AG08395 (cell line): Measurements from ENCODE around the gene RAB27B.
"Not testable (repeated sequence)": the region's sequence is repeated elsewhere in the genome, so short reads cannot be mapped to it uniquely, and the experiment has no call there.

Source experiments
- DNase-seq: peaks from one replicate; pipeline ENCODE4 v3.0.0; 2012; ENCODE audit warnings: mixed read lengths, low spot score

The RAB27B gene

GRCh38 chr18:54820785-54821275 lies 7.4 kb upstream of the RAB27B start:
- not testable (repeated sequence) for DNase-seq

DNA sequence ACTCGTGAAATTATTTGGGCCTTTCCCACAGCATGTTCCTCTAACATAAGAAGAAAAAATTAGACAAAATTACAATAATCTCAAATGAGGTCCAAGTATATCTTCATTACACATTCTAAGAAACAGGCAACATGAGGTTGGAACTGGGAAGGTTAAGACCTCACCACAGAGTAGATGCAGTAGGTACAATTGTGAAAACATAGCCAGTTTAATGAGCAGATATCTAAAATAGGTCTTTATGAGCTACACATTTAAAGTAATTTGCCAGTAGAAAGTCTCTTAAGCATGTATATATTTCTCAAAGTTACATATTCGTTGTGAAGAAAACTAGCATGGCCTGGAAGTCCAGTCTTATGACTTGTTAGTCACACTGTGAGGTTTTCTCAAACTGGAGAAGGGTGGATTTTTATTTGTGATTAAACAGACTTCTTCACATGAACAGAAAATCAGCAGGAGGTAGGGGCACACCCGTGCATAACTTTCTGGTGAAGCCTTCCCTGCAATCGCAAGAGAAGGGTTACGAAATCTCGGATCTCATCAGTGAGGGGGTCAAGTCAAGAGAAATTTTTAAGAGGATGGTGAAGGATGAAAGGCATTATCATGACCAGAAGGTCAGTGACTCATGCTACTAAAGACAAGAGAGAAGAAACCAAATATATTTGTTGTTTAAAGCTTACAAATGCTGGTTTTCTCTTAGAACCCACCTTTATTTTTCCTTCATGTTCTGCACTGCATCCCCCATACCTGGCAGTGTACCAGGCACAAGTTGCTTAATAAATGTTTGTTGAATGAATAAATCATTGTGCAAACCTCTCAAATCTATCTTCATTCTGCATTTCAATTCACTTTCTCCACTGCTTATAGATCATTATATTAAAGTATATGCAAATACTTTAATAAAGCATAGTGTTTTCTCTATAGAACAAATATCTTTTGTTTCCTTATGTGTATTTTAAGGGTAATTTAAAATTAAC lies 5.1 kb upstream of the RAB27B start:
- DNase-seq: peak; percentile 48

DNA sequence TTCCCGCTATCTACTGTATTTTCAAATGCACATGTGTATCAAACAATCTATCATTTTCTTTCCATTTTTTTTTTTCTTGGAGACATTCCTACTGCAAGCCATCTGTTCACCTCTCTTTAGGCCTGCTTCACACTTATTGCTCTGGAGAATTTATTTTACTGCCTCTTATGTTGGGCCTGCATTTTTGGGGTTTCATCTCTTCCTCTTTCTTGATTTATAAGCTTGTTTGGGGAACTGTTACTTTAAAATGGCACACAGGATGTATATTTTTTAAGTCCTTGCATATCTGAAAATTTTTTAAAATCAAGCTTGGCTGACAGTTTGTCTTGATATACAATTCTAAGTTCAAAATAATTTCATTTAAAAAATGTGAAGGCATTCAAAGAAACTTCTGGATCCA lies 3.5 kb upstream of the RAB27B start:
- no peak for DNase-seq

GRCh38 chr18:54825601-54826344 lies 2.5 kb upstream of the RAB27B start:
- DNase-seq: no peak

DNA sequence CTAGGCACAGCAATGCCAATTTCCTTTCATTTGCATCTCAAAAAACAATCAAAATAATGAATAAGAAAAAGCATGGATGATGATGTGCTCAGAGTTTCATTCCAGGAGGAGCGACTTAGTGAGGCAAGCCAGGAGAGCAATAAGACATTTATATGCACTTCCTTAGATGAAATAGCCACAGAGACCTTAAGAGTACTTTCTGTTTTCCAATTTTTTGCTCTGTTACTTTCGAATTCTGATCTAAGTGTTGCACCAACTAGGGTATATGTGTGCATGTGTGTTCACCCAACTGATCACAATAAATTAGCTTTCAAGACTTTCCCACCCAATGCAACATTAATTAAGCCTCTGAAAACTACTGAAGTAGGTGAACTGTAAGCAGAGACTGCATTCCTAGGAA lies 709 bp downstream of the RAB27B start:
- DNase-seq: no peak

- no peak for DNase-seq
These were observed 1.6 kb downstream of the RAB27B start for GRCh38 chr18:54829856-54830255.

- DNase-seq: no peak
These were observed 2.0 kb downstream of the RAB27B start for GRCh38 chr18:54830260-54830659.

DNA sequence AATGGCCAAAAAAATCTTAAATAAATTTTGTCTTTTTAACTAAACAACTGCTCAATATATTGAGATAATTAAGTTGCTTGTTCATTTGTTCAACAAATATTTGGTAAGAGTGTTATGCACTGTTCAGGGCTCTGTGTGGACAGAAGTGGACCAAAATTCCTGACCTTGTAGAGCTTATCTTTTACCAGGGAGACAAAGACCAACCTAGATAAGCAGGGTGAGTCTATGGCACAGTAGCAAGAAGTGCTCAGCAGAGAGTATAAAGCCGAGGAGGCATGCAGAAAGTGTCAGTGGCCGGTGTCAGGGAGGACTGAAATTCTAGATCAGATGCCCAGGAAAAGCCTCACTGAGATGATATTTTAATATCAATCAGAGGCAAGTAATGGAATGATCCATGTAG lies 2.6 kb downstream of the RAB27B start:
- no peak for DNase-seq

- DNase-seq: no peak
These were observed 7.7 kb downstream of the RAB27B start for GRCh38 chr18:54835944-54836343.

- DNase-seq: peak; percentile 5
These were observed 15.0 kb downstream of the RAB27B start for GRCh38 chr18:54843314-54843713.

DNA sequence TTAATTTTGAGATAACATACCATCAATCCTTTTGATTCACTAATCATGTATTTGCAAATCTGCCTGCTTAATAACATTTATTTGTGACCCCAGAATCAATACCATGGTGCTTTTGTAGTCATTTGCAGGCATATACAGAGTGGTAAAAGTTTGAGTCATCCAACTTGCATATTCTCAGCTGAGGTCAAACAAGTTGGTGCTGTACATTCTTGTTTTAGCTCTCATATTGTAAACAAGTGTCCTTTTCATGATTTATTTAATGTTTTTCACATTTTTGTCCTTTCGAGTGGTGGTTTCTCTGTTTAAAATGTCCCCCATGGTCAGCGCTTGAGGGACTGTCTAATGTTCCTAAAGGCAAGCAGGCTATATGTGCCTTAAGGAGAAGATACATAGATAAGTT lies 17.5 kb downstream of the RAB27B start:
- no peak for DNase-seq

- no peak for DNase-seq
These were observed 19.8 kb downstream of the RAB27B start for GRCh38 chr18:54848121-54848520.

DNA sequence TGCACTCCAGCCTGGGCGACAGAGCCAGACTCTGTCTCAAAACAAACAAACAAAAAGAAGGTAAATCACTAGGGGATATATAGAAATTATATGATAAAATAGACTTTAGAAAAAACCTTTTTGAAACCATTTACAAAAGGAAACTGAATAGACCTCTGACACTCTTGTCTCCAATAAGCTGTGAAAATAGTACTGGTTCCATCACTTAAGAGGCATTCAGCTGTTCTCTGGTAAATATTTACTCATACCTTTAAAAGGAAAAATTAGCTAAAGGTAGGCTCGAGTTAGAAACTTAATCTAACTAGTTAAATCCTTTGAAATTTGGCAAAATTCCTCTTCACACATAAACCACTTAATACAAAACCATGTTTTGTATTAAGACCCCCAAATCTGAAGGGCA lies 21.4 kb downstream of the RAB27B start:
- DNase-seq: no peak

GRCh38 chr18:54850598-54850997 lies 22.3 kb downstream of the RAB27B start:
- no peak for DNase-seq

GRCh38 chr18:54852780-54853675 lies 24.8 kb downstream of the RAB27B start:
- DNase-seq: no peak

DNA sequence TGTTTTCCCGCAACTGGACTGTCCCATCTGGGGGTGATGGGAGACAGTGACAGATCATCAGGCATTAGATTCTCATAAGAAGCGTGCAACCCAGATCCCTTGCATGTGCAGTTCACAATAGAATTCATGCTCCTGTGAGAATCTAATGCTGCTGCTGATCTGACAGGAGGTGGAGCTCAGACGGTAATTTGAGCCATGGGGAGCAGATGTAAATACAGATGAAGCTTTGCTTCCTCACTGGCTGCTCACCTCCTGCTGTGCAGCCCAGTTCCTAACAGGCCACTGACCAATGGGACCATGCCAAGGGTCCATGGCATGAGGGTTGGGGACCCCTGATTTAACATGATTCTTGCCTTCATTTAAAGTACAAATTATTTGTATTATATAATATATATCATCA lies 26.8 kb downstream of the RAB27B start:
- not testable (repeated sequence) for DNase-seq

DNA sequence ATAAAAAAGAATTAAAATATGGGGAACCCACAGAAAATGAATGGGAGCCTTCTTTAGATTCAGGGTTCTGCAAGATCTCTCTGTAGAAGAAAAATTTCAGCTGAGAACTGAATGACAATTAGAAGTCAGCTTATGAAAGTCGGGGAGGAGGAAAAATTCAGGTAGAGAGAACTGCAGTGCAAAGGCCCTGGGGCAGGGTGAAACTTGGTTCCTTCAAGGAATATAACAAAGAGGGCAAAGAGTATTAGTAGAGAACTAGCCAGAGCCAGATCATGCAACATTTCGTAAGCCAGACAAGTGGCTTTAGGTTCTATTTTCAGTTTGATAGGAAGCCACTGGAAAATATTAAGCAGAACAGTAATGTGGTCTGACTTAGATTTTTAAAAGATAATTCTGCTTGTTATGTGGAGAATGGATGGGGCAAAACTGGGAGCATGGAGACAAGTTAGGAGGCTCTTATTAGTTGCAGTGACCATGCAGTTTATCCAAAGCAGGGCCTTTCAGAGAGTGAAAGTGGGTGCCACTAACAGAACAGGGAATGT lies 27.9 kb downstream of the RAB27B start:
- DNase-seq: no peak

- no peak for DNase-seq
These were observed 29.2 kb downstream of the RAB27B start for GRCh38 chr18:54857499-54857898.

- DNase-seq: no peak
These were observed 31.6 kb downstream of the RAB27B start for GRCh38 chr18:54859667-54860421.

GRCh38 chr18:54860941-54861340 lies 32.7 kb downstream of the RAB27B start:
- DNase-seq: no peak

DNA sequence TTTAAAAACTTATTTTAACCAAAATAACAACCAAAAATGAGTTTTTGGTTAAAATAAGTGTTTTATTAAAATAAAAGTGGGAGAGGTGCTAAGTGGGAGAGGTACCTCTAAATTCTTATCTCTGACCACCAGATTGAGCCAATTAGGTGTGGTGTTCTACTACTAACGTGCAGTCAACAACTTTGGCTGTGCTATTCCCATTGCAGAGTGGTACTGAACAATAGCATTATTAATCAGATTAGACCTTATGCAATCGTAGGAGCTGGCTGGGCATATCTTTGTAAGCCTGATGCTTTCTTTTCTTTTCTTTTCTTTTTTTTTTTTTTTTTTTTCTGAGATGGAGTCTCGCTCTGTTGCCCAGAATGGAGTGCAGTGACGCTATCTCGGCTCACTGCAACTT lies 38.9 kb downstream of the RAB27B start:
- DNase-seq: no peak
